Activated CD8-positive, alpha-beta memory T cell treated with anti-CD3 and anti-CD28 coated beads for 4 hours (primary cell): Measurements from ENCODE around the gene ACAN.

ENCODE experiments used
- DNase-seq, 2 donors: peaks; one replicate each; pipeline ENCODE4 v3.0.0-alpha.2; 2020; ENCODE audit warnings: low read depth in 2 of 2

Gene ACAN

GRCh38 chr15:88878720-88879184 is 75.5 kb downstream of the ACAN start:
- no peak for DNase-seq

- no peak for DNase-seq
Measured at GRCh38 chr15:88880944-88881740, 77.9 kb downstream of the ACAN start.

DNA sequence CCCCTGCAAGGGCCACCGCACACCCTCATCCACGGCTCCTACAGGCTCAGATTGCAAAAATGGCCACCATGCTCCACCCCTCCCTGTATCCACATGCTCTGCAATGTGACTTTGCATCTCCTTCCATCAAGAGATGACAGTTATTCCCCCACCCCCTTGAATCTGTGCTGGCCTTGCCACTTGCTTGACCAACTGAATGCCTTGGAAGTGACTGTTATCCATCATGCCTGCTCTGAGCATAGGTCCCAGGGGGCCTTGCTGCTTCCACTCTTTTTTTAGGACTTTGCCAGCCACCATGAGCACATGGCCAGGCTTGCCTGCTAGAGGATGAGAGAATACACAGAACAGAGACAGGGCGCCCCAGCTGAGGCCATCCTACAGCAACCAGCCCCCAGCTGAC is 78.5 kb downstream of the ACAN start:
- no peak for DNase-seq

- no peak for DNase-seq
Measured at GRCh38 chr15:88882785-88883184, 79.5 kb downstream of the ACAN start.

DNA sequence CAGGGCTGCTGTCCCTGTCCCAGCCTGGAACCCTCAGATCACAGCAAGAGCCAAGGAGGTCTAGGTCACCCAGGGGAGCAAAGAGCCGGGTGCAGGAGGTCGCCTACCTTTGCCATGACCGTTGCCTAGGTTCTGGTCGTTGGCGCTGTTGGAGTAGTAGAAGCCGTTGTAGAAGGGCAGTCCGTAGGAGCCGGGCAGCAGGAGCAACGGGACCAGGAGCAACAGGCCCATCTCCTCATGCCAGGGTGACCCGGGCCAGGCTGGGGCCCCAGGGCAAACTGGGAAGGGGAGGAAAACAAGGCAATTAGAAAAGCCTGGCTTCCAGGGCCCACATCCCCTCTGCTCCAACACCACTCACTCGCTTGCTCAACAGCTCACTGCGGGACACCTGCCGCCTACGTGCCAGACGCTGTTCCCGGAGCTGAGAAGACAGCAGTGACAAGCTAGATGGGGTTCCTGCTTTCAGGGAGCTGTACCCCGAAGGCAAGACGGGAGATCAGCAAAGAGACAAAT is 83.9 kb downstream of the ACAN start:
- DNase-seq = no peak

DNA sequence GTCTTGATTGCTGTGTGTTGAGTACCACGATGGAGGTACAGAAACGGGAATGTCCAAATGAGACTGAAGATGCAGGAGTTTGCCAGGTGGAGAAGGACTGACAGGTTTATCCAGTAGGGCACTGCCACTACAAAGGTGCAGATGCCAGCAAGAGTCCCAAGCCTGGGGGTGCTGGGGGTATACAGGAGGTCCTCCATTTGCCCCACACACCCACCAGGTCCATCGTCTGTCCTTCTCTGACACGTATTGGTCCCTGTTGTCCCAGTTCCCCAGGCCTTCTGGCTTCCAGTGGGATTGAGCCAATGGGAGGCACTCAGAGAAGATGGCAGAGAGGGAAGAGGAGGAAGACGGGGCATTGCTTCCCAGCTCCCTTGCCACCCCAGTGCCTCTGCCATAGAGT is 85.5 kb downstream of the ACAN start:
- DNase-seq = no peak

DNA sequence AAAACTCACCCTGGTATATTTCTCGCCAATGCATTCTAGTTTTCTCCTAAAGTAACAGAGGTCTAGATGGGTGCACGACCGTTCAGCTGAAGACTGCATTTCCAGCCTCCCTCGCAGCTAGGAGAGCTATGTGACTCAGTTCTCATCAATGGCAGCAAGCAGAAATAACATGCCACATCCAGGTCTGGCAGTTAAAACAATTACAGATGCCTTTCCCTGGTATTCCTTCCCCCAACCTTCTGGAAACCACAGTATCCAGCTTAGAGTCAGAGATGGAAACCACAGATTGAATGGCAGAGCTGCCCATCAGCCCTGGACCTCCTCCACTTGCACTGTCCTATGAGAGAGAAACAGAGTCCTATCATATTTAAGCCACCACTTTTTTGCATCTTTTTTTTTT is 87.3 kb downstream of the ACAN start:
- no peak for DNase-seq

DNA sequence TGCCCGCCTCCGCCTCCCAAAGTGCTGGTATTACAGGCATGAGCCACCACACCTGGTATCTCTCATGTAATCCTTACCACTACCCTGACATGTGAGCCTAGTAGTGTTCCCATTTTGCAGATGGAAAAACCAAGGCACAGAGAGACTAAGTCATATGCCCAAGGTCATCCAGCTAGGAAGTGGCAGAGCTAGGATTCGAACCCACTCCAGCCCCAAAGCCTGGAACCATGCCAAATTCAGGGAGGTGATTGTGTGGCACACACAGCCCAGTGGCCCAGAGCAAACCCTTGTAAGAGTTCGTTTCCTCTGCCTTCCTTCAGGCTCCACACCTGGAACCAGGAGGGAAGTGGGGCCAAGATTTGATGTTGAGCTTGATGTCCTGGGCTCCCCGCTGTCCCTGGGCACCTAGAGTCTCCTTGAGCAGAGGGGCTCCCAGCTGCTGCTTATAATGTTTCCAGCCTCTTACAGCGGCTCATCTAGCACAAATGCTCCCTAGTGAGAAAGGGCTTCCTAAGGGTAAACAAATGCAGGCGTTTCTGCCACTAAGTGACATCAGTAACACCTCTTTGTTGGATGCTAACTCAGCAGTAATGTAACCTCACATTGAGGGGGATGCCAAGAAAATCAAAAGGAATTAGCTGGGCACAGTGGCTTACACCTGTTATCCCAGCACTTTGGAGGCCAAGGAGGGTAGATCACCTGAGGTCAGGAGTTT is 88.5 kb downstream of the ACAN start:
- DNase-seq = no peak

- DNase-seq = peak; percentile 67 to 70
Measured at GRCh38 chr15:88894348-88894818, 91.1 kb downstream of the ACAN start.

DNA sequence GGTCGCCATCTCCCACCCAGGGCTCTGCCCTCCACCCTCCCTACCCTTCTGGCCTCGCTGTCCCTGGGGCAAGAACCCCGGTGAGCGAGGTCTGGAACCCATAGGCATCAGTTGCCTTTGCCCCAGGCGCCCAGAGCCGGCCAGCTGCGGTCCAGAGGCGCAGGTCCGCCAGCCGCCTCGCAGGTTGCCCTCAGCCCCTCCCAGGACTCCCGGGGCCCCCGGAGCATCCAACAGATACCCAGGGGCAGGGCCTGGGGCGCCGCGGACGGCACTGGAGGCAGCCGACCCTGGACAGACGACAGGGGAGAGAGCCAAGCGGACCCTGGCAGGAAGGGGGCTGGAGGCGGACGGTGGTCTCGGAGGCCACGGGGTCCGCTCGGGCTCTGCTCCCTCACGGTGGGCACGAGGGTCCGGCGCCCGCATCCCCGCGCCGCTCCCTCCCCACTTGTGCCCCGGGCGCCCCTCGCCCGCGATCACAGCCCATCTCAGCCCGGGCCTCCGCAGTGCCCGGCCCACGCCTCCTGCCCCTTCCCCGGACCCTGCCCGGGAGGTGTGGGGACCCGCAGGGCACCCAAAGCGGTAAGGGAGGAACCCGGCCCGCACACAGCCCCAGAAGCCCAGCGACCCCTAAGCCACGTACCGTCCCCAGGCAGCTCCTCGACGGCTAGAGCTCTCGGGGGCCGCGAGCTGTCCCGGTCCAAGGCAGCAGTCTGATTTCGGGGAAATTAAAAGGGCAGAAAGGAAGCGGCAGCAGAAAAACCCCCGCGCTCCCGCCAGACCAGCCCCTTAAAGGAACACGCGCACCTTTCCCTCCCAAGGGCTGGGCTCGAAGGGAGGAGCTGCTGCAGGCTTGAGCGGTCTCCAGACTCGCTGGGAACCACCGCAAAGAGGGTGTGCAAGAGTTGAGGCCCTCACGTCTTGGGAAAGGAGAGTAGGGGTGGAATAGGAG is 91.9 kb downstream of the ACAN start, which contains the start of gene HAPLN3:
HAPLN3 (minus strand) TSS at position 726 of the 949 bp plus-strand sequence. CDS start 8,246 bp downstream, outside the sequence.
- DNase-seq = peak; percentile 29 to 65

GRCh38 chr15:88896333-88897033 is 93.2 kb downstream of the ACAN start:
- DNase-seq = no peak

GRCh38 chr15:88897142-88897455 is 93.9 kb downstream of the ACAN start:
- DNase-seq = no peak

DNA sequence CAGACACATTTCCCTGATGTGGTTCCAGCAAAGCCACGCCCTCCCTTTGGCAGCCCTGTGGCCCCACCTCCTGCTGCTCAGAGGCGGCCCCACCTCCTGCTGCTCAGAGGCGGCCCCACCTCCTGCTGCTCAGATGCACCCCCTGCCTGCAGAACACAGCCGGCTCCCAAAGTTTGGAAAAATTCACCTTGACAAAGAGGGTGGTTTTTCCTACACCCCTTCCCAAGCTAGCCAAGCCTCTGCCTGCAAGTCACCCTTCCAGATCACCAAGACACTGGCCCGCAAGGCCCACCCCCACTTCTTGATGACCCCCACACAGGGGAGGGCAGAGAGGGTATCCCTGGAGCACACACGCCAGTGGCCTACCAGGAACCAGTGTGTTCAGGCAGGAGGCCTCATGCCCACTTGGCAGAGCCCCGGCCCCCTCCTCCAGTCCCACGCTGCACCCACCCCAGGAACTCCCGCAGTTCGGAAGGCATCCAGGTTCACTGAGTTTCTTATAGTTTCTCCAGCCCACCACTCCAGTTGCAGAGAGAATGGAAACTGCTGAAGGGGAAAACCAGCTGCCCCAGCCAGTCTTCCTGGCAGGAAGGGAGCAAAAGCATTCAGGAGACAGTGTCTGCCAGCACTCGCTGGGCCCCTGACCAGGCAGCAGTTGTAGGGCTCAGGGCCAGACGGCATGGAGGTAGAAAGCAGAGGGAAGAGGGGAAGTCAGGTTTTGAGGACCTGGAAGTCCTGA is 94.4 kb downstream of the ACAN start:
- peak; percentile 44 to 73 for DNase-seq

DNA sequence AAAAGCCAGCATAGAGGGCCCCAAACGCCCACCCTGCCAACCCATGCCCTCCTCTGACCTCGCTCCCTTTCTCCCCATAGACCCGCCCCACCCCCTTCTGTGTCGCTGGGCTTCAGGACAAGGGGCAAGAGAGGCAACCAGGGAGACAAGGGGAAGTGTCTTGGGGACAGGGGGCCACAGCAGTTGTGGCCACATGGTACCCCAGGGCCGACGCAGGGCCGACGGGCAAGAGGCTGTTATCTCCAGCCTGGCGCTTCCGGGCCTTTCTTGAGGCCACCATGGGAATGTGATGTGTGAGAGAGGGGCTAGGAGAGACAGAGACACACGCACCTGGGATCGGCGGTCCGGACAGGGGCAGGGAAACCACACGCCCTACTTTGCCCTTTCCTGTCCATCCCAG is 95.5 kb downstream of the ACAN start:
- DNase-seq = no peak

- no peak for DNase-seq
Measured at GRCh38 chr15:88899251-88899650, 96.0 kb downstream of the ACAN start.

GRCh38 chr15:88900309-88900981 is 97.2 kb downstream of the ACAN start:
- no peak for DNase-seq

GRCh38 chr15:88900982-88901418 is 97.8 kb downstream of the ACAN start:
- no peak for DNase-seq

- no peak for DNase-seq
Measured at GRCh38 chr15:88901508-88902220, 98.4 kb downstream of the ACAN start.

DNA sequence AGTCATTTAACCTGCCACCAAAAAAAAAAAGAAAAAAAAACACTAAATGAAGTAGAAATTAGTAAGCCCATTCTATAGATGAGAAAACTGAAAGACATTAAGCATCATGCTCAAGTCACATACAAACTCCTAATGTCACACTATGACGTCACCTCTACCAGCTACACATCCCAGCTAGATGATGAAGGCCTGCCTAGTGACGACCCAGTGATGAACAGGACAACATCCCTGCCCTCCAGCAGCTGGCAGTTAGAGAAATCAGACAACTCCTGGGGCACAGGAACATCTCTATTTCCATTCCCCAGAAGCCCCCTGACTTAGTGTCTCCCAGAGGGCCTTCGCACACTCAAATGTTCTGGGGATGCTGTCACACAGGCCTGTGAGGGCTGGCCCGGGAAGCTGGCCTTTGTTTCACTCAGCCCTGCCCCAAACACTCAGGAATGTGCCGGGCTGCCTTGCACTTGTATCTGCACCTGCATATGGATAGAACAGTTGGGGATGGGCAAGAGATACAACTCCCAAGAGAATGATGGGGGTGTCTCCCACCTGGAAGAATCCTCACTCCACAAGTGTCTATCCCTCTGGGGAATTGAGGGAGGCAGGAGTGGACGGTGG is 99.1 kb downstream of the ACAN start:
- DNase-seq = no peak
